Testis (tissue), 2 donors: ENCODE measurements around the gene NELL2.

Experiments
- CTCF ChIP-seq, 3 experiments: fragments of 450-650 bp in 2 of 3; fragments of 200-600 bp in 1 of 3; sonication (generic) in 1 of 3; IDR thresholded peaks; one replicate each; pipeline ENCODE4 v1.5.1; 2016 to 2019; ENCODE audit warnings: antibody characterized with exemption in 3 of 3, mild to moderate bottlenecking in 2 of 3, moderate library complexity in 1 of 3
- POLR2A ChIP-seq: fragments of 450-650 bp; IDR thresholded peaks from one replicate; pipeline ENCODE4 v1.6.1; 2017; ENCODE audit warnings: antibody characterized with exemption, mild to moderate bottlenecking, moderate library complexity

GRCh38 chr12:44509471-44509870, 366.6 kb downstream of the NELL2 start:
- no peak for TF ChIP-seq POLR2A
- TF ChIP-seq CTCF (IDR thresholded peaks at IDR 0.05): no peak
